ENCODE measurements around the gene ST3GAL3. TPM values are rescaled to one million over a fixed set of nuclear protein-coding genes. Genes with fewer than 3 reads are reported as not detected.

Gene ST3GAL3
- total and polyA plus RNA-seq, 2 of the 13 experiments (the other 11 are each of a cell fraction or from before 2014, with no cell fraction given) = 5.1 to 8.1 TPM

DNA sequence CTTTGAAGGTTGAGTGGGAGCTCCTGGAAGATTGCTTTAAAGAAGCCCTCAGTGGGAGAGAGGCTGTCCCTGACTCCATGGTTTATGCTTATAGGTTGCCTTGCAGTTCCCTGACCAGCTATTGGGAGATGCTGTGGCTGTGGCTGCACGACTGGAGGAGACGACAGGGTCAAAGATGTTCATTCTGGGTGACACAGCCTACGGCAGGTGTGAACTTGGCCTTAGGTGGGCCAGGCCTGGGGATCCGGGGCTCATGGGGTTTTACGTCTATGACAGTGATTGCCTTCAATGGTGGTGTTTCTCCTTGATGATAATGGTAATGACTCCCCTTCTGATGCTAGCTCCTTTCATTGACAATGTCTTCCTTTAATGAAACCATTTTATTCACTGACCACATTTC, 263.2 kb downstream of the ST3GAL3 start:
- peak overlapping the region; percentile 76 for H3K9ac ChIP-seq (ENCODE audit: insufficient read depth, low read depth, low read length)
- H3K4me1 ChIP-seq (ENCODE audit: insufficient read depth, low read length) = peaks cover 22% of the 10 kb centered on the region
- no peak for TF ChIP-seq ZNF10 (CRISPR knock-in tag; IDR thresholded peaks at IDR 0.05; ENCODE audit: borderline replicate concordance, low read depth)
- no peak for TF ChIP-seq ASH2L (IDR thresholded peaks at IDR 0.05; ENCODE audit: insufficient read length, low read depth, low read length)
- no peak for TF ChIP-seq HNRNPH1 (optimal IDR thresholded peaks at IDR 0.05; ENCODE audit: low read depth, low read length)
- TF ChIP-seq BRD4 (CRISPR knock-in tag; IDR thresholded peaks at IDR 0.05) = 0 out of 2 replicates have a peak, but pooled peaks have one; percentile 13
- peak overlapping the region; percentile 75 for H3K4me2 ChIP-seq (ENCODE audit: low read depth, low read length)
- CTCF ChIA-PET (ENCODE audit: low intra/inter-chr PET ratio, low total read pairs) = no interaction called here
- peak overlapping the region; percentile 80 to 94 (median 91) for H3K4me3 ChIP-seq (replicated peaks in 1 of 3; ENCODE audit: insufficient read depth in 1 of 3, low read depth in 2 of 3, low read length in 3 of 3)
- peaks cover 15% of the 10 kb centered on the region for H3K79me2 ChIP-seq (ENCODE audit: insufficient read depth, low read length)
- no peak for DNase-seq (ENCODE audit: low spot score)
- H3K27ac ChIP-seq (ENCODE audit: extremely low read length, insufficient read depth, low read length) = no peak overlapping the region
- no peaks in the 10 kb centered on the region for H3K27me3 ChIP-seq (ENCODE audit: control insufficient read depth in 1 of 2, insufficient read depth in 2 of 2, low read length in 2 of 2)
- peaks cover 0 to 1% of the 10 kb centered on the region in 2 experiments; a peak in 1 of 5 replicates for H3K36me3 ChIP-seq (replicated peaks in 1 of 2; ENCODE audit: control insufficient read depth in 1 of 2, insufficient read depth in 2 of 2, low read length in 2 of 2)
- FAIRE-seq = no peak
- no peak for ATAC-seq
- H3K9me3 ChIP-seq (ENCODE audit: low read length) = no peaks in the 10 kb centered on the region
- H2AFZ ChIP-seq (ENCODE audit: low read length) = no peak overlapping the region
- in situ Hi-C loops (cut with HindIII; ENCODE audit: extremely low pct_ligation_motif_present, low pct_unique_long_range_greater_than_20kb) = no loop called here
- WGBS (ENCODE audit: low lambda C conversion rate) = 22% methylated on average over 5 of the region's 5 CpGs
- POLR2A ChIA-PET = interaction anchor here (0.9 to 1.9 kb wide), 7 partner anchors 8 to 62 kb away, joined by 3 to 10 read pairs (median 5); partner anchors contain the start of genes B4GALT2 and IPO13
- intact Hi-C loops (cut with micrococcal nuclease; ENCODE audit: unreplicated experiment) = no loop called here
- no TSS peak for BruUV-seq (replicated peaks)
- H4K20me1 ChIP-seq (ENCODE audit: insufficient read depth, low read length) = no peaks in the 10 kb centered on the region

DNA sequence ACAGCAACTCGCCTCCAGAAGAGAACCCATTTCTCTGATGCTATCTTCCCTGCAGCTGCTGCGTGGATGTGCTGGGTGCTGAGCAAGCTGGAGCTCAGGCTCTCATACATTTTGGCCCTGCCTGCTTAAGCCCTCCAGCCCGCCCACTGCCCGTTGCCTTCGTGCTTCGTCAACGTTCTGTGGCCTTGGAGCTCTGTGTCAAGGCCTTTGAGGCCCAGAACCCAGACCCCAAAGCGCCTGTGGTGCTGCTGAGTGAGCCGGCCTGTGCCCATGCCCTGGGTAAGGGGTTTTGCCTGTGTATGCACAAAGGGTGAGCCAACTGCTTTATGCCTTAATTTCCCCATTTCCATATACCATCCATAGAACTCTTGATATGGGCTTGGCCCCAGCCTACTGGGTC, 263.6 kb downstream of the ST3GAL3 start:
- Histone ChIP-seq H3K4me3 (replicated peaks in 1 of 3; ENCODE audit: insufficient read depth in 1 of 3, low read depth in 2 of 3, low read length in 3 of 3) (peak overlapping the region; percentile 80 to 94 (median 91)), H4K20me1 (ENCODE audit: insufficient read depth, low read length) (no peaks in the 10 kb centered on the region), H2AFZ (ENCODE audit: low read length) (no peak overlapping the region), H3K27me3 (ENCODE audit: control insufficient read depth in 1 of 2, insufficient read depth in 2 of 2, low read length in 2 of 2) (no peaks in the 10 kb centered on the region), H3K79me2 (ENCODE audit: insufficient read depth, low read length) (peaks cover 19% of the 10 kb centered on the region), H3K27ac (ENCODE audit: extremely low read length, insufficient read depth, low read length) (no peak overlapping the region), H3K4me2 (ENCODE audit: low read depth, low read length) (peak overlapping the region; percentile 75), H3K4me1 (ENCODE audit: insufficient read depth, low read length) (peaks cover 26% of the 10 kb centered on the region), H3K9me3 (ENCODE audit: low read length) (no peaks in the 10 kb centered on the region), H3K36me3 (replicated peaks in 1 of 2; ENCODE audit: control insufficient read depth in 1 of 2, insufficient read depth in 2 of 2, low read length in 2 of 2) (peaks cover 0 to 1% of the 10 kb centered on the region in 2 experiments; a peak in 1 of 5 replicates), H3K9ac (ENCODE audit: insufficient read depth, low read depth, low read length) (peak overlapping the region; percentile 76)
- no peak for ATAC-seq
- ChIA-PET CTCF (ENCODE audit: low intra/inter-chr PET ratio, low total read pairs) (no interaction called here), POLR2A (interaction anchor here (1.4 to 1.9 kb wide), 5 partner anchors 7 to 34 kb away, joined by 3 to 10 read pairs (median 7); partner anchors contain the start of genes B4GALT2 and IPO13)
- BruUV-seq (replicated peaks) = no TSS peak
- DNase-seq (ENCODE audit: low spot score) = no peak
- intact Hi-C loops (cut with micrococcal nuclease; ENCODE audit: unreplicated experiment) (no loop called here), in situ Hi-C loops (cut with HindIII; ENCODE audit: extremely low pct_ligation_motif_present, low pct_unique_long_range_greater_than_20kb) (no loop called here)
- no peak for FAIRE-seq
- WGBS (ENCODE audit: low lambda C conversion rate) = 57% methylated on average over 9 of the region's 9 CpGs
- TF ChIP-seq RFX3 (CRISPR knock-in tag; IDR thresholded peaks at IDR 0.05) (no peak), KDM1A (CRISPR knock-in tag; IDR thresholded peaks at IDR 0.05) (no peak), GLI4 (CRISPR knock-in tag; IDR thresholded peaks at IDR 0.05; ENCODE audit: borderline replicate concordance) (no peak), RFX5 (IDR thresholded peaks at IDR 0.05; ENCODE audit: low read depth, low read length) (no peak), ZNF558 (CRISPR knock-in tag; IDR thresholded peaks at IDR 0.05; ENCODE audit: borderline replicate concordance) (no peak), MAFG (CRISPR knock-in tag; IDR thresholded peaks at IDR 0.05) (no peak)
- TF ChIP-seq, protein P1, sequence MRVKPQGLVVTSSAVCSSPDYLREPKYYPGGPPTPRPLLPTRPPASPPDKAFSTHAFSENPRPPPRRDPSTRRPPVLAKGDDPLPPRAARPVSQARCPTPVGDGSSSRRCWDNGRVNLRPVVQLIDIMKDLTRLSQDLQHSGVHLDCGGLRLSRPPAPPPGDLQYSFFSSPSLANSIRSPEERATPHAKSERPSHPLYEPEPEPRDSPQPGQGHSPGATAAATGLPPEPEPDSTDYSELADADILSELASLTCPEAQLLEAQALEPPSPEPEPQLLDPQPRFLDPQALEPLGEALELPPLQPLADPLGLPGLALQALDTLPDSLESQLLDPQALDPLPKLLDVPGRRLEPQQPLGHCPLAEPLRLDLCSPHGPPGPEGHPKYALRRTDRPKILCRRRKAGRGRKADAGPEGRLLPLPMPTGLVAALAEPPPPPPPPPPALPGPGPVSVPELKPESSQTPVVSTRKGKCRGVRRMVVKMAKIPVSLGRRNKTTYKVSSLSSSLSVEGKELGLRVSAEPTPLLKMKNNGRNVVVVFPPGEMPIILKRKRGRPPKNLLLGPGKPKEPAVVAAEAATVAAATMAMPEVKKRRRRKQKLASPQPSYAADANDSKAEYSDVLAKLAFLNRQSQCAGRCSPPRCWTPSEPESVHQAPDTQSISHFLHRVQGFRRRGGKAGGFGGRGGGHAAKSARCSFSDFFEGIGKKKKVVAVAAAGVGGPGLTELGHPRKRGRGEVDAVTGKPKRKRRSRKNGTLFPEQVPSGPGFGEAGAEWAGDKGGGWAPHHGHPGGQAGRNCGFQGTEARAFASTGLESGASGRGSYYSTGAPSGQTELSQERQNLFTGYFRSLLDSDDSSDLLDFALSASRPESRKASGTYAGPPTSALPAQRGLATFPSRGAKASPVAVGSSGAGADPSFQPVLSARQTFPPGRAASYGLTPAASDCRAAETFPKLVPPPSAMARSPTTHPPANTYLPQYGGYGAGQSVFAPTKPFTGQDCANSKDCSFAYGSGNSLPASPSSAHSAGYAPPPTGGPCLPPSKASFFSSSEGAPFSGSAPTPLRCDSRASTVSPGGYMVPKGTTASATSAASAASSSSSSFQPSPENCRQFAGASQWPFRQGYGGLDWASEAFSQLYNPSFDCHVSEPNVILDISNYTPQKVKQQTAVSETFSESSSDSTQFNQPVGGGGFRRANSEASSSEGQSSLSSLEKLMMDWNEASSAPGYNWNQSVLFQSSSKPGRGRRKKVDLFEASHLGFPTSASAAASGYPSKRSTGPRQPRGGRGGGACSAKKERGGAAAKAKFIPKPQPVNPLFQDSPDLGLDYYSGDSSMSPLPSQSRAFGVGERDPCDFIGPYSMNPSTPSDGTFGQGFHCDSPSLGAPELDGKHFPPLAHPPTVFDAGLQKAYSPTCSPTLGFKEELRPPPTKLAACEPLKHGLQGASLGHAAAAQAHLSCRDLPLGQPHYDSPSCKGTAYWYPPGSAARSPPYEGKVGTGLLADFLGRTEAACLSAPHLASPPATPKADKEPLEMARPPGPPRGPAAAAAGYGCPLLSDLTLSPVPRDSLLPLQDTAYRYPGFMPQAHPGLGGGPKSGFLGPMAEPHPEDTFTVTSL (CRISPR knock-in tag; IDR thresholded peaks at IDR 0.05; ENCODE audit: borderline replicate concordance) = no peak
- TF ChIP-seq, protein P2, sequence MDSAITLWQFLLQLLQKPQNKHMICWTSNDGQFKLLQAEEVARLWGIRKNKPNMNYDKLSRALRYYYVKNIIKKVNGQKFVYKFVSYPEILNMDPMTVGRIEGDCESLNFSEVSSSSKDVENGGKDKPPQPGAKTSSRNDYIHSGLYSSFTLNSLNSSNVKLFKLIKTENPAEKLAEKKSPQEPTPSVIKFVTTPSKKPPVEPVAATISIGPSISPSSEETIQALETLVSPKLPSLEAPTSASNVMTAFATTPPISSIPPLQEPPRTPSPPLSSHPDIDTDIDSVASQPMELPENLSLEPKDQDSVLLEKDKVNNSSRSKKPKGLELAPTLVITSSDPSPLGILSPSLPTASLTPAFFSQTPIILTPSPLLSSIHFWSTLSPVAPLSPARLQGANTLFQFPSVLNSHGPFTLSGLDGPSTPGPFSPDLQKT (CRISPR knock-in tag; IDR thresholded peaks at IDR 0.05; ENCODE audit: borderline replicate concordance) = no peak

Measured in HepG2 (cell line).